NCI-H2227 treated with DMSO at 0.1 percent for 48 hours (cell line): Measurements from ENCODE around the gene ARNT2.

Source experiments
- DNase-seq: peaks from one replicate; lab custom pipeline; 2025; lab: John Stamatoyannopoulos, UW

ARNT2 gene

GRCh38 chr15:80411788-80412288, 7.7 kb downstream of the ARNT2 start:
- DNase-seq, result no peak

GRCh38 chr15:80414546-80415357, 10.6 kb downstream of the ARNT2 start:
- DNase-seq, result no peak

GRCh38 chr15:80415358-80415670, 11.1 kb downstream of the ARNT2 start:
- DNase-seq, result no peak

- DNase-seq, result no peak
Measured at GRCh38 chr15:80416702-80417101, 12.5 kb downstream of the ARNT2 start.

GRCh38 chr15:80418892-80419537, 14.8 kb downstream of the ARNT2 start:
- DNase-seq, result no peak

- no peak for DNase-seq
Measured at GRCh38 chr15:80419546-80419945, 15.4 kb downstream of the ARNT2 start.

- DNase-seq, result no peak
Measured at GRCh38 chr15:80420658-80421057, 16.5 kb downstream of the ARNT2 start.

GRCh38 chr15:80423215-80423614, 19.0 kb downstream of the ARNT2 start:
- no peak for DNase-seq

GRCh38 chr15:80424381-80424780, 20.2 kb downstream of the ARNT2 start:
- DNase-seq, result no peak

- DNase-seq, result no peak
Measured at GRCh38 chr15:80426316-80426715, 22.1 kb downstream of the ARNT2 start.

- no peak for DNase-seq
Measured at GRCh38 chr15:80429964-80430363, 25.8 kb downstream of the ARNT2 start.

GRCh38 chr15:80431635-80432344, 27.6 kb downstream of the ARNT2 start:
- no peak for DNase-seq

- no peak for DNase-seq
Measured at GRCh38 chr15:80432345-80432702, 28.1 kb downstream of the ARNT2 start.

- DNase-seq, result no peak
Measured at GRCh38 chr15:80433836-80434235, 29.7 kb downstream of the ARNT2 start.

GRCh38 chr15:80434926-80435720, 30.9 kb downstream of the ARNT2 start:
- DNase-seq, result no peak

- no peak for DNase-seq
Measured at GRCh38 chr15:80436511-80437307, 32.5 kb downstream of the ARNT2 start.

GRCh38 chr15:80437334-80437891, 33.2 kb downstream of the ARNT2 start:
- no peak for DNase-seq

GRCh38 chr15:80439140-80439539, 35.0 kb downstream of the ARNT2 start:
- no peak for DNase-seq

GRCh38 chr15:80440024-80440423, 35.8 kb downstream of the ARNT2 start:
- DNase-seq, result no peak

GRCh38 chr15:80441041-80441440, 36.9 kb downstream of the ARNT2 start:
- DNase-seq, result no peak

GRCh38 chr15:80441714-80442113, 37.5 kb downstream of the ARNT2 start:
- DNase-seq, result no peak
